HEK293T (cell line): ENCODE results near the gene EDN1.

Experiments used
- ARNT ChIP-seq: fragments of 450-650 bp; IDR thresholded peaks from 2 replicates; pipeline ENCODE4 v1.6.1; 2017; ENCODE audit warnings: mild to moderate bottlenecking
- CTBP1 ChIP-seq: fragments of 450-650 bp; IDR thresholded peaks from 2 replicates; pipeline ENCODE4 v1.6.1; 2016; ENCODE audit warnings: borderline replicate concordance
- FOXM1 ChIP-seq: fragments of 450-650 bp; IDR thresholded peaks from 2 replicates; pipeline ENCODE4 v1.6.1; 2017; ENCODE audit warnings: mild to moderate bottlenecking, borderline replicate concordance
- TF ChIP-seq, protein P1 (sequence below): fragments of 450-650 bp; IDR thresholded peaks from 2 replicates; pipeline ENCODE4 v1.6.1; 2016

GRCh38 chr6:12344296-12344695, 54.1 kb downstream of the EDN1 start:
- TF ChIP-seq ARNT = no peak
- TF ChIP-seq FOXM1 = no peak
- TF ChIP-seq CTBP1 = no peak
- TF ChIP-seq, protein P1, sequence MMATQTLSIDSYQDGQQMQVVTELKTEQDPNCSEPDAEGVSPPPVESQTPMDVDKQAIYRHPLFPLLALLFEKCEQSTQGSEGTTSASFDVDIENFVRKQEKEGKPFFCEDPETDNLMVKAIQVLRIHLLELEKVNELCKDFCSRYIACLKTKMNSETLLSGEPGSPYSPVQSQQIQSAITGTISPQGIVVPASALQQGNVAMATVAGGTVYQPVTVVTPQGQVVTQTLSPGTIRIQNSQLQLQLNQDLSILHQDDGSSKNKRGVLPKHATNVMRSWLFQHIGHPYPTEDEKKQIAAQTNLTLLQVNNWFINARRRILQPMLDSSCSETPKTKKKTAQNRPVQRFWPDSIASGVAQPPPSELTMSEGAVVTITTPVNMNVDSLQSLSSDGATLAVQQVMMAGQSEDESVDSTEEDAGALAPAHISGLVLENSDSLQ = no peak
